Activated gamma-delta T cell treated with Interleukin-2 at 50 U/mL for 16 hours (primary cell): ENCODE results near the gene STX8.

Experiments used
- DNase-seq: peaks from one replicate; pipeline ENCODE4 v3.0.0-alpha.2; 2020

The STX8 gene

DNA sequence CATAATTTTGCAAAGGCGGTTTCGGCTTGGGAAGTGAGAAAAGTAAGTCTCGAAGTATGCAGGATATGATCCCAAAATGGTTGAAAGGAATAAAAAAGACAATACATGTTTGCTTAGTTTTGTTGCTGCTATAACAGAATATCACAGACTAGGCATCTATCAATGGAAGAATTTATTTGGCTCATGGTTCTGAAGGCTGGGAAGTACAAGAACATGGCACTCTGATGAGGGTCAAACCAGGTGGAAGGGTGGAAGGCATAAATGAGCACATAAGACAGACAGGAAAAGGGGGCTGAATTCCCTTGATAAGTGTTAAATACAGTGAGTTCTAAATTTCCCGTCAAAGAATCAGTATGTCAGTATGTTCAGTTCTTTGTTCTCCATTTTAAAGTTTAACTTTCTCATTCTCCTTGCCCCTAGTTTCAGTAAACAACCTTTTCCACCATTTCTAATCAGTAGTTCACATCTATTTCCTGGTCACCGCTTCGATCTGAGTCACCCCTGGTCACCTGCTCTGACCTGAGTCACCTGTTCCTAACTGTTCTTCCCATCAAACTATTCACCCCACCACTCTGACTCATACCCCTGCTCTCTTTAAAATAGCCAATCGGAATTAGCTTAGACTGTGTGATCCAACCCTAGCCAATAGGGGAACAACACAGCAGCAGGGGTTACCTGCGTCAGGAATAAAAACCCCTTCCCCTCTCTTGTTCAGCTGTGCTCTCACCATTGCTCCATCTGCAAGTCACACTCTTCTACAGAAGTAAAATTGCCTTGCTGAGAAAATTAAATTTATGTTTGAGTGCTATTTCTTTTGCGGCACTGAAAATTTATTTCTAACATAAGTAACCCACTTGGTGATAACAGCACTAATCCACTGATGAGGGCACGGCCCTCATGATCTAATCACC, 240.8 kb downstream of the STX8 start:
- no peak for DNase-seq

DNA sequence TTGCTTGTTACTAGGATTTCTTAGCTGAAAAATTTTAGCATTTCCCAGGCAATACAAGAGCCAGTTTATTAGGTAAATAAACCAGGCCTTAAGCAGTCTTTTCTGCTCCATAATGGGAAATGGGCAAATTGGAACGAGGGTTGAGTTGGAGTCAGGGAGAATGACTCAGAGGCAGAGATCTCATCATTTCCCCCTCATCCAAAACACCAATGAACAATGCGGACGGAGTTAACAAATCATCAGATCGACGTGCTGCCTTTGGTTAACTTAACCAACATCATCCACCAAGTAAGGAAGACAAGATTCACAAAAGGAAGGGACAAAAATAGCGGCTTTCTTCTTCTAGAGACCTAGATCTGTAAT, 243.5 kb downstream of the STX8 start:
- DNase-seq = no peak

DNA sequence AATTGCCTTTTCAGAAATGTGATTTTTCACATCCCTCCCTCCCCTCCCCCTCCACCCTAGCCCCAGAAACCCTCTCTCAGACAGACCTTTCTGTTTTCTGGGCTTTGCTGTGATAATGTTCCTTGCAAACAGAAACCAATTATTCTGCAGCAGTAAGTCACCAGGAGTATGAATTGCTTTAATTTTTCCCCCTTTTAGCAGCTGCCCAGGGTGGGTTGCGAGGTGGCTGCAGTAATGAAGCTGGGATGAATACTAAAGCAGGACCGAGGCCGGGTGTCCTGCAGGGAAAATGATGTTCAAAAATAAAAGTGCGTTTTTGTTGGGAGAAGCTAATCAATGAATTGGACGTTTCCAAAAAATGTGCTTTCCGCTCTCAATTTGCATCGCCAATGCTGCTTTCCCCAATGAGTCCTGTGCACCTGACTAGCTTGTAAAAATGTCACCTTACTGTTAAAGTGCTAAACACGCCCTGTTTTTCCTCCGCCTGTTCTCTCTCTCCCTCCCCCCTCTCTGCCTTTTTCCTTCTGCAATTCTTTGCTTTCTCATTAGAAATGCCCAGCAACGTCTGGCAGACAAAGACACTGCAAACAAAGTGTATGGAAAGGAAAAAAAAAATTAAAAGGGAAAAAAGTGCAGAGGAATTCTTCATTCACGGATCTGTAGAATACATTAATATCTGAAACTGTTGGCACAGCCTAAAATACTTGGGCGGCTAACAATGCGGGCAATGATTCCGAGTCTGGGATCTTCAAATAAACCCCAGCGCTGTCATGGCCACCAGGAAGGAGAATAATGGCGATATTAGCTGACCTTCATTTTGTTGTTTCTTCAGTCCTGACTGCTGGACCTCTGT, 244.1 kb downstream of the STX8 start:
- no peak for DNase-seq

DNA sequence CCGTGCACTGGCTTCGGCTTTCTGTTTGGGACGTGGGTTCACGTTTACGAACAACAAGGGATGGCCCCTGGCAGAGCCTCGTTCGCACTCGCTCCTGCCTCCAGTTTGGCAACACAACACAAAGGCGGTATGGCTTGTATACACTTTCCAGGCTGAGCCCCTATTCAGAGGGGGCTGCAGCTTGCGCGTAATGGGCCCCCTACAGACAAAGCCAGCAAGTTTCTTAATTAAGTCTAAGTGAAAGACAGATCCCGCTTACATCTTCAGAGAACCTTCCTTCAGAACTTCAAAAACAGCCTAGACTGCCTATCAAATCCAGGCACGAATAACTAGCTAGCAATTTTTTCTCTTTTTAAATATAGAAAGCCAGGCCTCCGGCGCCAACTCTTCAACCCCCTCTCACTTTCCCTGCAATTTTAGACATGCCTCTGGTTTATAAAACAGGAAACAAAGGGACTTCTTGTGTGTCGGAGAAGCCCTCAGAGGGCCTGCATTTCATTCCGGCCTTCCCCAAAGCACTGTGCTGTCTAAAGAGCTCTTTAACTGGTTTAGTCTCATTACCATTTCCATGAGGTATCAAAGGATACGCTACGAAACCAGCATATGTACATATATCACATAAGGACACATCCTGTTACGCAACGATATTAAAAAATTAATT, 244.9 kb downstream of the STX8 start:
- DNase-seq = no peak

DNA sequence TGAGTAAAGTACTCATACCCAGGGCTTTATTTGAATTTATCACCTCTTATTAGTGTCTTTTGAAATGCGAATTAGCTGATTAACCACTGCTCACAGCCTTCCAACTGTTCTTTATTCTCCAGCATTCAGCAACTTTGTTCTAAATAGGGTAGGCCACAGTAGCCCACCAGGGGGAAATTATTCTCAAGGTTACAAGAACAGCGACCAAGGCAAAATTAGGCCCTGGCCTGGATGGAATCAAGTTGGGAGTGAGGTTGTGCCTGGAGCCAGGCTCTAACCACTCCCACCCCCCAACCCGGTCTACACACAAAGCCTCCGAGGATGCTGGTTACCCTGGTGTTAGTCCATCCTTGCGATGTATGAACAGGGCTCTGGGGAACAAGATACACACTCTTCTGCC, 245.5 kb downstream of the STX8 start:
- no peak for DNase-seq

DNA sequence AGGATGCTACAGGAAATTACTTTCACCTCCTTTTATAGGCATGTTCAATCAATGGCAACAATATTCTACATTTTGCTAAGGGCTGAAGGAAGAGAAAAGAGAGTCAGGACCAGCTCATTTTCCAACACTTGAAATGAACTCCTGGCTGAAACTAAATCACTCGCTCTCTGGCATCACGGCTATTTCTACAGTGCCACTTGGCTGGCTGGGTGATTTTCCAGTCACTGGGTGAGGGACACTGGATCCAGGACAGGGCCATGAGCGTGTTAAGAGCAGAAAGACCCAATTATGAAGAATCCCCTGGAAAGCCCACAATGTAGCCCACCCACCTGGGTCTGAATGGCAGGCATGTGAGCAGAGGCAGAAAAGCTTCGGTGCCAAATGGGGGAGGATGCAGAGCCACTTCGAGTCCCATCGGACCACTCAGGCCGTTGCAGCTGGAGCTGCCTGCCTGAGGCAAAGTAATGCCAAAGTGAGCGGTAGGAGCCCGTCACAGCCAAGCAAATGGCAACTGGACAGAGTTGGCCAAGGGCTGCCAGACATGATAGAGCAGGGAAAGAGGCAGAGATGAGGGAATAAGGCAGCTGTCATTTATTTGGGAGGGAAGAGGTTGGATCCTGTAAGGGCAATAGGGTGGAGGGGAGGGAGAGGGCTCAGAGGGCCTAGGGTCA, 246.2 kb downstream of the STX8 start:
- no peak for DNase-seq

DNA sequence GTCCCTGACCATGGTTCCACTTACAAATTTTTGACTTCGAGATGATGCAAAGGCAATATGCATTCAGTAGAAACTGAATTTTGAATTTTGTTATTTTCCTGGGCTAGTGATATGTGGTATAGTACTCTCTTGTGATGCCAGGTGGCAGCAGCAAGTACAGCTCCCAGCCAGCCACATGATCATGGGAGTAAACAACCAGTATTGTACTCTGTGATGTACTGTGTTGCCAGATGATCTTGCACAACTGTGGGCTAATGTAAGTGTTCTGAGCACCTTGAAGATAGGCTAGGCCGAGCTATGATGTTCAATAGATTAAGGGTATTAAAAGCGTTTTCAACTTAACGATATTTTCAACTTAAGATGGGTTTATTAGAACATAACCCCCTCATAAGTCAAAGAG, 250.8 kb downstream of the STX8 start:
- DNase-seq = no peak

DNA sequence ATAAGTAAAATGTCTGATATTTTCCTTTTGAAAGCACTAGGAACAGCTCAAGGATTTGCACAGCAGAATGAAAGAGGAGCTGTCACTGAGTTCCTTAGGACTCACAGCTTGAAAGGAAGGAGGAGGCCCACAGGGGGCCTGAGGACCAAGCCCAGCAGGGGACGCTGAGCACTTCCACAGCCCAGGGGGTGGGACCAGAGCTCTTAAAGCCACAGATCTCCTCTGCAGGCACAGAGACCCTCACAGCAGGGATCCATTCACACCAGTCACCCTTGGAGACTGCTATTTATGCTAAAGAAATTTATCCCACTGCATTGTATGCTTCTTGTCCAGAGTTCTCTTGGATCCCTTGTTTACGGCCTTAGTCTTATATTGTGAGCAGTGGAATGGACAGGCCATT, 253.3 kb downstream of the STX8 start:
- no peak for DNase-seq

DNA sequence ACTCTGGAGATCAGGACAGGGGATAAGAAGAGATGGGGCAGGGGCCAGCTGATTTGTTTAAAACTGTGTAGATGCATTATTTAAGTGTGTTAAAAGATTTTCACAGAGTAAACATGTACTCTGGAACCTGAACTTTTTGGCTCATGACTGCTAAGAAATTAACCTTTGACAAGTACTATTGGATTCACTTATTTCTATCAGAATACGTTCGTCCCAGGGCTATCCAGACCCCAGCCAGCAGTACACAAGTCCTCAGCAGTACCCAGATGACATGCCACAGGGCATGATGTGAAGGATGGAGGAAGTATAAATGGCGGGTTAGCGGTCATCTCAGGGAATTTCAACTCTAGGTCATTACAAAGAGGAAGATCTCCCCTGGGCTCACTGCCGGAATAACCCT, 253.7 kb downstream of the STX8 start:
- DNase-seq = no peak

DNA sequence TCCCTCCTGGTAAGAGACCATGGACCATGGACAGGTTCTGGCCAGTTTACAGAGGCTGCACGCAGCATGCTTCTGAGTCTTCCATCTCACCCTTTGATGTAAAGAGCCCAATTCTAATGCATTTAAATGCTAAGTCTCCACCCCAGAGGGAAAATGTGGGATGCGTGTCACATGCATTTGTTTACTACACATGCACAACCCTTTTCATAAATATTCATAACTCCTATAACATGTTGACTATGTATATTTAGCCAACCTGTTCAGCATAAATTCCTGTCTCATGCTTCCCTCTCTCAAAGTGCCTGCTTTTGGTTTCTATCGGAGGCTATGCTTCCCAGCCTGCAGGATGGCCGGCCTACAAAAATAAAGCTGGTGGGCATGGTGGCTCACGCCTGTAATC, 260.3 kb downstream of the STX8 start:
- no peak for DNase-seq

DNA sequence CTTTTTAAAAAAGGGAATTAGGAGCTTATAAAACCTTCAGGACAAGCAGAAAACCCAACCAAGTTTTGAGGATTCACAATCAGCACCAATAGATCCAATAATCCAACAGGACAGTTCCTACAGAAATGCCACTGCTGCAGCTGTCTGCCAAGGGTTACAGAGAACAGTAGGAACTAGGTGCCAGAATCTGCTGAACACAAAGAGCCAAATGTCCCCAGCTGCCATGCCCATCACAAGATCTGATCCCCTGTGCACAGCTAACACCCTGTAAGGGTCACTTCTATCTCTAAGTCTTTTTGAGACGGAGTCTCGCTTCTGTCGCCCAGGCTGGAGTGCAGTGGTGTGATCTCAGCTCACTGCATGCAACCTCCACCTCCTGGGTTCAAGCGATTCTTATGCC, 262.3 kb downstream of the STX8 start:
- DNase-seq = no peak

DNA sequence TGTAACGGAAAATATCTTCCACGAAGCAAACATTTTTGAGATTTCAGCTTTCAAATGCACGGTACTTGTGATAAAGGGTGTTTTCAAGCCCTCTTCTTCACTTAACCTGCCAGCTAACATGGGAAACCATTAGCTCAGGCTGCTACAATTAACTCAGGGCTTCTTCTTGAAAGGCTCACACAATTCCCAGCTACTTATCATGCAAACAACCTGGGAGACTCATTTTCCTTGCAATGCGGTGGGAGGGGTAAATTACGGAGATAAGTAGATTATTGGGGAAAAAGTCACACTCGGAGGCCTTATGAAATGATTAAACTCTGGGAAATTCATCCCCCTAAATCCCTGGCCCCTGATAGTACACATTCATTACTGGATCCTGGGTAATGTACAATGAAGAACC, 266.4 kb downstream of the STX8 start:
- DNase-seq = no peak

DNA sequence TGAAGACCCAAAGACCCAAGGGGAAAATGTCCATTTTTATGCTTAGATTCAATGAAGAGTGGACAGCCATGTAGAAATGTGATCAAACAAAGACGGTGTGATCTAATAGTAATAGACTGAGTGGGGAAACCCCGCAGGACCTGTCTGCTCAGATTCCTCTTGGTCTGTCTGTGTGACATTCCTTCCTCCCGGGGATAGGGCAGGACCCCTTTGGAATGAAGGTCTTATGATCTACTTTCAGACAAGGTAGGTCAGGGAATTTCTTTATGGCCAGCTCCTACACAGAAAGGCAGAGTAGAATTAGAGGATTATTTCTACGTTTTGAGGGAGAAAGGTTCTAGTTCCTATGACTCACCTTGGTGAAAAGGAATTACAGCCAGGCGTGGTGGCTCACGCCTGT, 267.6 kb downstream of the STX8 start:
- DNase-seq = no peak

DNA sequence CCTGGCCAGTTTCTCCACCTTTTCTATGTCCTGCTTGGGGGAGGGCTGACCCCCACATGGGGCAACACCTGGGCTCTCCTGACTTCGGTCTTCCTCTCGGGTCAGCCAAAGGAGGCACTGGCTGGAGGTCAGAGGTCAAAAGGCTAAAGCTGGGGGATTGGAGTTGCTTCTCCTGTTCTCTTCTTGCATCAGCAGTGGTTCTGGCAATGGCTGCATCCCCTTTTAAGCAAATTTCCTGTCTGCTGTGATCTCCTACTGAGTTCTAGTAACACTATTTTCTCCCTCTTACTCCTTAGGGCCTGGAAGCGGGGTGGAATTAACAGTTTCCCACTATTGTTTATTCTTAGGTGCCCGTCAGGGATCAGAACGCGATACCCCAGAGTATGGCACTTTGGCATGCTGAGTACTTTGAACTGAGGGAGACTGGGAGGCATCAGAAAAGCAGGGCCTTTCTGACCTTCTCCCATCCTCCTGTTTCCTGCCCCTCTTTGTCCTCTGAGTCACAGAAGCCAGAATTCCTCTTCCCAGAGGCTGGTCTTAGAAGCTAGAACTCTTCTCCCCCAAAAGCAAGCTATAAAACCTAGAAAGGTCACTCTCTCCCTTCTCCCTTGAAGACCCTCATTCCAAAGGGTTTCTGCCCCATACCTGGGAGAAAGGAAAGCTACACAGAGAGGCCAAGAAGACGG, 268.2 kb downstream of the STX8 start:
- no peak for DNase-seq

DNA sequence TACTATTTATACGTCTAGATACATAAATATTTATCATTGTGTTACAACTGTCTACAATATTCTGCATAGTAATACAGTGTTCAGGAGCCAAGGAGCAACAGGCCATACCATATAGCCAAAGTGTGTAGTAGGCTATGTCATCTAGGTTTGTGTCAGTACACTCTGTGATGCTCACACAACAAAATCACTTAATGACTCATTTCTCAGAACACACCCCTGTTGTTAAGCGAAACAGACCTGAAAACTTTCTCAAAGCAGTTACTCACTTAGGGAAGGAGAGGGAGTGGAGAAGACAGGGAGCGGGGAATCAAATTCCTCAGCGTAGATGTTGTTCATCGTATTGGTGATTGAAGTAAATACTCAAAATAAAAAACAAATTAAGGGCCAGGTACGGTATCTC, 269.5 kb downstream of the STX8 start:
- DNase-seq = no peak

DNA sequence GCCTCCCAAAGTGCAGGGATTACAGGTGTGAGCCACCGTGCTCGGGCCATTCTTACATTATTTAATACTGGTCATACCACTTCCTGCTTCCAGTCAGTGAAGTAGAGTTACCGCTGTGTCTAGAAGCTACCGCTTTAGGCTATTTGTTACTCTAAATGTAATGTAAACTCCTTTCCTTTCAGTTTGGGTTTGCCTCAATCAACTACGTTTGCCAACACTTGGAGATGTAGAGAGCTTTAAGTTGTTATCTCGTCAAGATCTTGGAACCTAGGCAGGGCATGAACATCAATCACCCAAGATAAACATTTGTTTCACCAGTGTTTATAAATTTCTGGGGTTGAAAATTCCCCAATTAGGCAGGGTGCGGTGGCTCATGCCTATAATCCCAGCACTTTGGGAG, 275.9 kb downstream of the STX8 start:
- DNase-seq = no peak

DNA sequence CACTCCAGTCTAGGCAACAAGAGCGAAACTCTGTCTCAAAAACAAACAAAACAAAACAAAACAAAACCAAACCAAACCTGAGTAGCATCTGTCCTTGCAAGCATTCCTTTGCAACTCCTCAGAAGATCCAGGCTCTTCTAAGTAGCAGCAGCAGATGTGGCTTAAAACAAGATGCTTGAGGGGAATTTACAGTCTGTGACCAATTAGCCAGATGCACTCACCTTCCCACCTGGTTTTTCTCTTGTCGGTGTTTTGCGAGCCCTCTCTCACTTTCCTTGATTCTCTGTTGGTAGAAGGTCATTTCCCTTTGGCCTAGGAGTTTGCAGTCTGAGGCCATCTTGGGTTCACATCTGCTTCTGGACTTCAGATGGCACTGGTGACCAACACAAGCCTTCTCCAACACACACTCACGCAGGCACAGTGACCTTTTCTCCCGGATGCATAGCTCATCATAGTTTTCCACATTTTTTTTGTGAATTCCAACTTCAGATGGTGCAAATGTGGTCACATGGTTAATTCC, 276.8 kb downstream of the STX8 start:
- DNase-seq = no peak

DNA sequence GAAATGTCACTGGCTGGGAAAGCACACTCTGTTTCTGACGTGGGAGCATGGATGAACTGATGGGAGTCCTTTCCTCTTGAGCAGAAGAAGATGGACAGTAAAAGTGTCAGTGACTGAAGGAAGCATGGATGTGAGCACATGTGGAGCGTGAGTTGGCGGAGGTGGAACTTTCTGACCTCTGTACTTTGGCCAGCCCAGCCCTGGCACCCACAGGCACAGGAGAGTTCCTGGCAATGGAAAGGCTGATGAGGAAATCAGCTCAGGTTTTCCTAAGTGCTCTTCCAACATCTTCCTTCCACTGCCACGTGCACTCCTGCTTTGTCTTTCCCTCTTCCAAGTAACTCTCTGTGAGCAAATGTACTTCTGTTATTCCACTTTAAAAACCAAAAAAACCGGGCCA, 277.5 kb downstream of the STX8 start:
- DNase-seq = no peak

DNA sequence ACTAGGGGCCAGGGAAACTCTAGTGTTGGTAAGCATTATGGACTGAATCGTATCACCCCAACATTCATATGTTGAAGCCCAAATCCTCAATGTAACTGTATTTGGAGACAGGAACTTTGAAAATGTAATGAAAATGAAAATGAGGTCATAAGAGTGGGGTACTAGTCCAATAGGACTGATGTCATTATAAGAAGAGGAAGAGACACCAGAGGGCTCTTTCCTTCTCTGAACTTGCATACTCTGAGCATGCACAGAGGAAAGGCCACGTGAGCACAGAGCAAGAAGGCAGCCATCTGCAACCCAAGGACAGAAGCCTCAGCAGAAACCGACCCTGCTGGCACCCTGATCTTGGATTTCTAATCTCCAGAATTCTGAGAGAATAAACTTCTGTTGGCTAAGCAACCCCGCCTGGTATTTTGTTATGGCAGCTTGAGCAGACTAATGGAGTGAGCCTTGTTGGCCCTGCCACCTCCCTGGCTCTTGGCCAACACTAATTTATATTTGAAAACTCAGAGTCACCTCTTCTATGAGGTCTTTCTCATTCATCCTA, 280.9 kb downstream of the STX8 start:
- no peak for DNase-seq

DNA sequence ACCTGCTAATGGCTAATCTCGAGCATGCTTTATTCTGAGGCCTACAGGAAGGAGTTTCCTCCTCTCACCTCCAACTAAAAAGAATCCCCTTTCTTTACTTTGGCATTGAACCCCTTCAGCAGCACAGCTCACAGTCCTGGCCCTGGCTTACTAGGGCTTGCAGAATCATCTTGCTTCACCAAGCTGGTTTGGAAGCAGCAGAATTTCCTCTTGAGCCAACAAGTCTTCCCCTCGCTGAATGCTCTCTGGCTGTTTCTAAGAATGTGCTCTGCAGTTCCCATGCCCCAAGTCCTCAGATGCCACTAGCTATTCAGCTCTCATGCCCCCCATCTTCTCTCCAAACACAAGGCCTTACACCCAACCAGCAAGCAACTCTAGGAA, 283.1 kb downstream of the STX8 start:
- no peak for DNase-seq

DNA sequence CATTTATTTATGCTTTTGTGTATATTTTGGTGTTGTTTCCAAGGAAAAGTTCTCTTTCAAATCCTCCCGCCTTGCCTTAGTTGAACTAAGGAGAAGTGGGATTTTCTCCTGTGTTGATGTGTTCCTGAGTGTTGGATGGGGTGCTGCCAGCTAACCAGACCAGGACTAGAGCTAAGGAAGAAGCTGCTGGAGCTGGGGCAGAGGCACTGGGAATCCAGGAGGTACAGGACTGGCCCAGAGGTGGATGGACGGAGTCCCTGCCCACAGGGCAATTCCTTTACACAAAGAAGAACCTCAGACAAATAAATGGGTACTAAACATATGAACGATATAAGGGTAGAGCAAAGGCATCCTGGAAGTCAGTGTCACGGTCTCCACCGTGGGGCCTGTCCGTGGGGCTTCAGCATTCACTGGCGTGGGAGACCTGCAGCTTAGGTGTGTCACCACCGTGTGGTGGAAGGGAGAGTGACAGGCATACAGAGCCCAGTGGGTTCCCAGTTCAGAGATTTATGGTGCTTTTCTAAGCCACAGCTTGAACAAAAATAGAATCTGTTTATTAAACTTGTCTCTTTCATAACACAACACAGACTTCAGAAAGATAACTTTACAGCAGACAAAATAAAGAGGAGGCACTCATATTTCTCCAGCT, 283.6 kb downstream of the STX8 start:
- peak; percentile 7 for DNase-seq

DNA sequence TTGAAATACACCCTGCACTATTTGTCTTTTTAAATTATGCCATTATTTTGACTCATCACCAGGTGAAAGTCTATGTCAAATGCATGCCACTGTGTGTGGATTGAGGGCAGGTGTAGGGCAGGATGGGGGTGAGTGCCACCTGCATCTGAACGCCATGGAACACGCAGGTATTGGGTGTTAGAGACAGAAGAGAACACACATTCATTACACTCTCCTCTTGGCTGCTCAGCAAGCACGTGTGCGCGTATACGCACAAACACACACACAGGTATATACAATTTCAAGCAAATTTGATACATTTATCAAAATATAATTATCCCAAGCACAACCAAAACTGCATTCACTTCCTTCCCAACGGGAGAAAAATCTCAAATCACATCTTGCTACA, 285.4 kb downstream of the STX8 start:
- no peak for DNase-seq
